ENCODE results near the gene MYLK4. TPM values are rescaled to one million over a fixed set of nuclear protein-coding genes. Genes with fewer than 3 reads are reported as not detected.

The MYLK4 gene
- total RNA-seq, 1 donor from 2014 or later: 0.26 TPM

- TF ChIP-seq, protein P1, sequence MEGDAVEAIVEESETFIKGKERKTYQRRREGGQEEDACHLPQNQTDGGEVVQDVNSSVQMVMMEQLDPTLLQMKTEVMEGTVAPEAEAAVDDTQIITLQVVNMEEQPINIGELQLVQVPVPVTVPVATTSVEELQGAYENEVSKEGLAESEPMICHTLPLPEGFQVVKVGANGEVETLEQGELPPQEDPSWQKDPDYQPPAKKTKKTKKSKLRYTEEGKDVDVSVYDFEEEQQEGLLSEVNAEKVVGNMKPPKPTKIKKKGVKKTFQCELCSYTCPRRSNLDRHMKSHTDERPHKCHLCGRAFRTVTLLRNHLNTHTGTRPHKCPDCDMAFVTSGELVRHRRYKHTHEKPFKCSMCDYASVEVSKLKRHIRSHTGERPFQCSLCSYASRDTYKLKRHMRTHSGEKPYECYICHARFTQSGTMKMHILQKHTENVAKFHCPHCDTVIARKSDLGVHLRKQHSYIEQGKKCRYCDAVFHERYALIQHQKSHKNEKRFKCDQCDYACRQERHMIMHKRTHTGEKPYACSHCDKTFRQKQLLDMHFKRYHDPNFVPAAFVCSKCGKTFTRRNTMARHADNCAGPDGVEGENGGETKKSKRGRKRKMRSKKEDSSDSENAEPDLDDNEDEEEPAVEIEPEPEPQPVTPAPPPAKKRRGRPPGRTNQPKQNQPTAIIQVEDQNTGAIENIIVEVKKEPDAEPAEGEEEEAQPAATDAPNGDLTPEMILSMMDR (IDR thresholded peaks at IDR 0.05; ENCODE audit: insufficient read depth, low read length, severe bottlenecking): no peak
- no peak overlapping the region for H3K4me3 ChIP-seq (ENCODE audit: low read depth, low read length)
- no peaks in the 10 kb centered on the region for H3K36me3 ChIP-seq (ENCODE audit: control insufficient read depth, insufficient read depth, low read length)
- no peaks in the 10 kb centered on the region for H3K27me3 ChIP-seq (ENCODE audit: control insufficient read depth, insufficient read depth, low read length)
- FAIRE-seq (no peak), DNase-seq (ENCODE audit: low read depth) (no peak)
These were observed 136.6 kb downstream of the MYLK4 start for GRCh38 chr6:2614155-2614554.

Other genes starting within 250 kb of the MYLK4 start
- 47.9 and 58.4 TPM in 2 replicates for gene WRNIP1, start 14.5 kb upstream of the MYLK4 start, total RNA-seq
- gene SERPINB1, start 90.9 kb upstream of the MYLK4 start, total RNA-seq: 142 and 372 TPM in 2 replicates
- gene SERPINB9, start 152.4 kb upstream of the MYLK4 start, total RNA-seq: 0.79 and 2.3 TPM in 2 replicates
- 34.3 and 48.7 TPM in 2 replicates for gene SERPINB6, start 220.6 kb upstream of the MYLK4 start, total RNA-seq
- gene NQO2, start 249.0 kb upstream of the MYLK4 start, total RNA-seq: 20.5 and 39.4 TPM in 2 replicates

Measured in bronchial epithelial cell (primary cell).